A549 (cell line): ENCODE data around the gene B3GAT3. TPM values are rescaled to one million over a fixed set of nuclear protein-coding genes. Genes with fewer than 3 reads are reported as not detected.

Source experiments
- ATAC-seq, 2 experiments: fragments of 200-7000 bp in 1 of 2; fragments of >200 bp in 1 of 2; cut with Nextera tagmentation in 1 of 2; cut with Tn5 transposase in 1 of 2; 3 replicates each; pipeline versions ENCODE4 v1.8.0 to v1.9.1; 2018 to 2020; ENCODE audit warnings: mild to moderate bottlenecking in 1 of 2, moderate library complexity in 1 of 2
- CTCF ChIA-PET: fragments of 300-600 bp; sonication (Branson Sonifier 250); formaldehyde crosslinking; extraction: SDS; loops from one replicate; lab custom pipeline; 2021; ENCODE audit warnings: antibody characterized with exemption, inconsistent platforms; lab: Yijun Ruan, JAX
- POLR2A ChIA-PET: fragments of 350-600 bp; formaldehyde crosslinking; extraction: SDS; loops from one replicate; lab custom pipeline; 2021; ENCODE audit warnings: antibody characterized with exemption, inconsistent platforms; lab: Yijun Ruan, JAX
- DNase-seq, 2 experiments: peaks; one replicate each; pipeline versions ENCODE4 v3.0.0 to v3.0.0-alpha.2; 2011 to 2016; ENCODE audit warnings: low read depth in 1 of 2, low spot score in 1 of 2
- FAIRE-seq: peaks from 2 replicates; lab custom pipeline; 2011; peaks lifted over from hg19 to GRCh38; lab: Jason Lieb, UNC
- H3K27ac ChIP-seq, 2 experiments: fragments of >200 bp; sonication (Bioruptor Twin); formaldehyde crosslinking; 3 replicates each; pipeline ENCODE4 v1.5.1; 2016 to 2017
- H3K4me1 ChIP-seq: fragments of >200 bp; sonication (Bioruptor Twin); formaldehyde crosslinking; 3 replicates; pipeline ENCODE4 v1.6.1; 2016
- H3K4me2 ChIP-seq: fragments of >200 bp; sonication (Bioruptor Twin); formaldehyde crosslinking; 3 replicates; pipeline ENCODE4 v1.6.1; 2016
- H3K4me3 ChIP-seq: fragments of >200 bp; sonication (Bioruptor Twin); formaldehyde crosslinking; 3 replicates; pipeline ENCODE4 v1.5.1; 2016
- H3K9me3 ChIP-seq: fragments of >200 bp; sonication (Bioruptor Twin); formaldehyde crosslinking; 3 replicates; pipeline ENCODE4 v1.6.1; 2016
- ATOH8 ChIP-seq: fragments of 250-450 bp; sonication (Bioruptor Pico); IDR thresholded peaks from 2 replicates; pipeline ENCODE4 v1.5.0; 2020; ENCODE audit warnings: low read depth, mild to moderate bottlenecking, moderate library complexity
- BCL3 ChIP-seq: fragments of >200 bp; sonication (Bioruptor Twin); formaldehyde crosslinking; IDR thresholded peaks from 3 replicates; pipeline ENCODE4 v1.6.1; 2016
- CBX8 ChIP-seq: fragments of 200-600 bp; sonication (generic); IDR thresholded peaks from 2 replicates; pipeline ENCODE4 v1.6.1; 2016
- CEBPB ChIP-seq, 2 experiments: fragments of >200 bp in 1 of 2; sonication (Bioruptor Twin) in 1 of 2; formaldehyde crosslinking in 1 of 2; IDR thresholded peaks; 2 replicates each; pipeline ENCODE4 v1.6.1; 2012 to 2016
- CHD4 ChIP-seq: fragments of 200-600 bp; sonication (generic); IDR thresholded peaks from 2 replicates; pipeline ENCODE4 v1.6.1; 2016; ENCODE audit warnings: antibody characterized with exemption, mild to moderate bottlenecking, borderline replicate concordance
- CTCF ChIP-seq: fragments of >200 bp; sonication (Bioruptor Twin); formaldehyde crosslinking; IDR thresholded peaks from 3 replicates; pipeline ENCODE4 v1.5.1; 2016
- E2F6 ChIP-seq: IDR thresholded peaks from 2 replicates; pipeline ENCODE4 v1.6.1; 2012; ENCODE audit warnings: low read depth, borderline replicate concordance
- EHF ChIP-seq: fragments of 250-450 bp; sonication (Bioruptor Pico); IDR thresholded peaks from 2 replicates; pipeline ENCODE4 v1.5.0; 2020; ENCODE audit warnings: mild to moderate bottlenecking
- FOSL2 ChIP-seq, 2 experiments: fragments of 450-650 bp in 1 of 2; fragments of >200 bp in 1 of 2; sonication (Bioruptor Twin) in 1 of 2; formaldehyde crosslinking; IDR thresholded peaks; 2 replicates each; pipeline versions ENCODE4 v1.5.0 to v1.6.1; 2016 to 2020; ENCODE audit warnings: mild to moderate bottlenecking in 1 of 2, moderate library complexity in 1 of 2
- FOXS1 ChIP-seq: fragments of 250-450 bp; sonication (Bioruptor Pico); IDR thresholded peaks from 2 replicates; pipeline ENCODE4 v1.5.0; 2020; ENCODE audit warnings: mild to moderate bottlenecking, moderate library complexity
- GATA3 ChIP-seq: IDR thresholded peaks from 2 replicates; pipeline ENCODE4 v1.6.1; 2012; ENCODE audit warnings: borderline replicate concordance
- HOXA7 ChIP-seq: fragments of 250-450 bp; sonication (Bioruptor Pico); IDR thresholded peaks from 2 replicates; pipeline ENCODE4 v1.5.0; 2020; ENCODE audit warnings: mild to moderate bottlenecking, moderate library complexity
- HOXB13 ChIP-seq: fragments of 250-450 bp; sonication (Bioruptor Pico); IDR thresholded peaks from 2 replicates; pipeline ENCODE4 v1.5.0; 2020; ENCODE audit warnings: low read depth, mild to moderate bottlenecking, moderate library complexity
- HOXB5 ChIP-seq: fragments of 250-450 bp; sonication (Bioruptor Pico); IDR thresholded peaks from 2 replicates; pipeline ENCODE4 v1.5.0; 2020; ENCODE audit warnings: mild to moderate bottlenecking, moderate library complexity
- JUN ChIP-seq, 2 experiments: fragments of >200 bp; sonication (Bioruptor Twin); formaldehyde crosslinking; IDR thresholded peaks; 2 replicates in 1 of 2; 3 replicates in 1 of 2; pipeline ENCODE4 v1.6.1; 2016 to 2017
- MAX ChIP-seq: IDR thresholded peaks from 2 replicates; pipeline ENCODE4 v1.6.1; 2012
- NR3C1 ChIP-seq: fragments of >200 bp; sonication (Bioruptor Twin); formaldehyde crosslinking; IDR thresholded peaks from 3 replicates; pipeline ENCODE4 v1.6.1; 2017
- PBX3 ChIP-seq: IDR thresholded peaks from 2 replicates; pipeline ENCODE4 v1.6.1; 2012
- PHF8 ChIP-seq: fragments of 200-600 bp; sonication (generic); IDR thresholded peaks from 2 replicates; pipeline ENCODE4 v1.6.1; 2016; ENCODE audit warnings: low read depth, mild to moderate bottlenecking, antibody characterized with exemption, moderate library complexity, borderline replicate concordance
- POLR2A ChIP-seq: IDR thresholded peaks from 2 replicates; pipeline ENCODE4 v1.6.1; 2012; ENCODE audit warnings: mild to moderate bottlenecking, low read length
- POLR2AphosphoS2 ChIP-seq: conservative IDR thresholded peaks from 2 replicates; pipeline ENCODE4 v1.6.1; 2012; ENCODE audit warnings: low read length, improper control_type of control experiment, inconsistent platforms
- RCOR1 ChIP-seq: fragments of 150-350 bp; IDR thresholded peaks from 2 replicates; pipeline ENCODE4 v1.6.1; 2014; ENCODE audit warnings: antibody characterized with exemption, low read length, low read depth
- RFX5 ChIP-seq: fragments of 450-650 bp; IDR thresholded peaks from 2 replicates; pipeline ENCODE4 v1.7.1; 2014; ENCODE audit warnings: antibody characterized with exemption, mild to moderate bottlenecking, moderate library complexity
- SMC3 ChIP-seq: fragments of >200 bp; sonication (Bioruptor Twin); formaldehyde crosslinking; IDR thresholded peaks from 3 replicates; pipeline ENCODE4 v1.6.1; 2018; ENCODE audit warnings: inconsistent platforms
- TP53 ChIP-seq: fragments of 250-450 bp; sonication (Bioruptor Pico); IDR thresholded peaks from 2 replicates; pipeline ENCODE4 v1.5.0; 2021; ENCODE audit warnings: mild to moderate bottlenecking, moderate library complexity
- USF2 ChIP-seq: fragments of 450-650 bp; IDR thresholded peaks from 2 replicates; pipeline ENCODE4 v1.6.1; 2014; ENCODE audit warnings: antibody characterized with exemption
- ZFP36 ChIP-seq: fragments of 450-650 bp; IDR thresholded peaks from 2 replicates; pipeline ENCODE4 v1.6.1; 2014; ENCODE audit warnings: borderline replicate concordance; ENCODE audit not compliant: partially characterized antibody
- WGBS: methylation state at CpG from one replicate; pipeline ENCODE4 v1.1.6; 2017; ENCODE audit errors: missing lambda C conversion rate; 5-methylcytosine and 5-hydroxymethylcytosine counted together
- polyA minus RNA-seq: library from RNA; depleted of rRNA, polyadenylated mRNA; stranded (reverse); fragments of >200 nt; gene quantifications from 2 replicates; pipeline ENCODE4 v1.2.3, GENCODE V29; 2011; rRNA and poly(A)+ RNA removed
- polyA plus RNA-seq, 4 experiments: library from polyadenylated mRNA; depleted of rRNA in 3 of 4; stranded (reverse); fragments of >200 nt; fragmentation: RNase III in 1 of 4; extraction: RNeasy Plus Mini Kit Qiagen cat#74134 plus additional on column Dnase treatment in 1 of 4; gene quantifications; 2 replicates in 3 of 4; 3 replicates in 1 of 4; pipeline ENCODE4 v1.2.3, GENCODE V29; 2011 to 2017

Gene B3GAT3
- polyA plus RNA-seq (2011; rRNA removed): 19.0 and 20.5 TPM in 2 replicates
- 55.2 and 77.9 TPM in 2 replicates for polyA plus RNA-seq (2012; cell fraction: cytosol; rRNA removed)
- 113 and 130 TPM in 2 replicates for polyA plus RNA-seq (2012; cell fraction: nucleus; rRNA removed)
- 38.1 to 41.0 TPM (median 40.9 TPM) in 3 replicates for polyA plus RNA-seq (2017; fragmentation: RNase III; extraction: RNeasy Plus Mini Kit Qiagen cat#74134 plus additional on column Dnase treatment)
- polyA minus RNA-seq: 8.6 and 10.7 TPM in 2 replicates

GRCh38 chr11:62621567-62622470 is at the start of gene B3GAT3:
Gene B3GAT3, minus strand, starts transcription at chr11:62621986. Its CDS starts 39 bp downstream, at chr11:62621947.
- Histone ChIP-seq H3K4me2 (peak within 1 kb of the TSS; percentile 99), H3K27ac (peak within 1 kb of the TSS; percentile 92), H3K4me1 (peaks cover 15% of the 10 kb centered on the region), H3K4me3 (peak within 1 kb of the TSS; percentile 77), H3K9me3 (no peaks in the 10 kb centered on the region)
- FAIRE-seq (no peak), ATAC-seq (peak; percentile 96 to 97), DNase-seq (peak; percentile 99)
- POLR2A ChIA-PET: interaction anchor here (0.5 to 4.6 kb wide), 17 partner anchors 9 to 220 kb away, joined by 3 to 48 read pairs (median 5); partner anchors contain the start of genes C11orf98, CSKMT, EEF1G and EML3
- CTCF ChIA-PET: interaction anchor here (0.6 to 4.9 kb wide), 13 partner anchors 10 to 216 kb away, joined by 3 to 48 read pairs (median 4); partner anchors contain the start of genes C11orf98, CSKMT, EML3 and ROM1
- 3% methylated on average over 58 of the region's 77 CpGs for WGBS
- peak; percentile 70; the same call in 1 of the 2 replicates for TF ChIP-seq FOXS1 (CRISPR knock-in tag)
- TF ChIP-seq ATOH8 (CRISPR knock-in tag): peak; percentile 53; the same call in 1 of the 2 replicates
- no peak for TF ChIP-seq SMC3
- peak; percentile 58; the same call in 1 of the 2 replicates for TF ChIP-seq RFX5
- TF ChIP-seq PHF8: peak; percentile 76; the same call in 1 of the 2 replicates
- TF ChIP-seq CTCF: 0 out of 3 replicates have a peak, but pooled peaks have one; percentile 6
- TF ChIP-seq E2F6: peak; percentile 98
- peak; percentile 92 for TF ChIP-seq HOXB13 (CRISPR knock-in tag)
- no peak for TF ChIP-seq FOSL2 (IDR thresholded peaks at IDR 0.05)
- peak; percentile 71 for TF ChIP-seq FOSL2 (CRISPR knock-in tag; IDR thresholded peaks at IDR 0.05)
- peak; percentile 80 for TF ChIP-seq POLR2A
- no peak for TF ChIP-seq RCOR1
- TF ChIP-seq HOXA7: peak; percentile 72
- TF ChIP-seq HOXB5 (CRISPR knock-in tag): 0 out of 2 replicates have a peak, but pooled peaks have one; percentile 77
- peak; percentile 34 to 85; a peak in 3 of 4 replicates for TF ChIP-seq CEBPB (IDR thresholded peaks at IDR 0.05)
- 0 out of 2 replicates have a peak, but pooled peaks have one; percentile 36 for TF ChIP-seq POLR2AphosphoS2
- TF ChIP-seq CBX8: no peak
- no peak for TF ChIP-seq NR3C1
- TF ChIP-seq GATA3: peak; percentile 40; the same call in 1 of the 2 replicates
- TF ChIP-seq EHF (CRISPR knock-in tag): peak; percentile 81; the same call in 1 of the 2 replicates
- TF ChIP-seq CHD4: no peak
- peak; percentile 89 for TF ChIP-seq BCL3
- TF ChIP-seq TP53: peak; percentile 66; the same call in 1 of the 2 replicates
- TF ChIP-seq MAX: peak; percentile 99
- peak; percentile 81 for TF ChIP-seq USF2
- peak; percentile 85 for TF ChIP-seq PBX3
- peak; percentile 73 to 89; a peak in 4 of 5 replicates for TF ChIP-seq JUN (IDR thresholded peaks at IDR 0.05)
- TF ChIP-seq ZFP36: no peak
